Daoy (cell line): ENCODE measurements around the gene CAST. TPM values are rescaled to one million over a fixed set of nuclear protein-coding genes. Genes with fewer than 3 reads are reported as not detected.
"Not testable (repeated sequence)": the region's sequence is repeated elsewhere in the genome, so short reads cannot be mapped to it uniquely, and the experiment has no call there.

ENCODE experiments used
- DNase-seq: peaks from one replicate; pipeline ENCODE4 v3.0.0-alpha.2; 2015; ENCODE audit warnings: low read depth
- total RNA-seq: library from RNA; depleted of rRNA; stranded (reverse); fragments of >200 nt; shearing (Covaris generic); gene quantifications from 2 replicates; pipeline ENCODE4 v1.2.3, GENCODE V29; 2014

Gene CAST
- total RNA-seq, 1 experiment from 2014 or later: 124 TPM

DNA sequence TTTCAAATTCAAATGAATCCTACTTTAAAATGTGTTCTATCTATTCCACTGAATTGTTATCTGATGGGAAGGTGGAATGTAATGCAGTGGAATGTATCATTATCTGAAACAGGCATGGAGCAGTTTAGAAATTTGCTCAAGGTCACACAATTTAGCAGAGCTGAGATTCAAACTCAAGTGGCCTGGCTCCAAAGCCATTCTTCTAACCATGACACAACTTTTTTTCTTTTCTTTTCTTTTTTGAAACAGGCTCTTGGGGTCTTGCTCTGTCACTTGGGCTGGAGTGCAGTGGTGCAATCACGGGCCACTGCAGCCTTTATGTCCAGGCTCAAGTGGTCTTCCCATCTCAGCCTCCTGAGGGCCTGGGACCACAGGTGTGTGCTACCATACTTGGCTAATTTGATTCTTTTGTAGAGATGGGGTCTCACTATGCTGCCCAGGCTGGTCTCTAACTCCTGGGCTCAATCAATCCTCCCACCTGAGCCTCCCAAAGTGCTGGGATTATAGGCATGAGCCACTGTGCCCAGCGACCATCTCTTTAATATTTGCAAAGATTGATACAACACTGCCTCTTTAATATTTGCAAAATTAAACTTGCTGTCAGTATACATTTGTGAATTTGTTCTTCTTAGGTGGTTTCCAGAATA is 50.0 kb downstream of the CAST start:
- no peak for DNase-seq

DNA sequence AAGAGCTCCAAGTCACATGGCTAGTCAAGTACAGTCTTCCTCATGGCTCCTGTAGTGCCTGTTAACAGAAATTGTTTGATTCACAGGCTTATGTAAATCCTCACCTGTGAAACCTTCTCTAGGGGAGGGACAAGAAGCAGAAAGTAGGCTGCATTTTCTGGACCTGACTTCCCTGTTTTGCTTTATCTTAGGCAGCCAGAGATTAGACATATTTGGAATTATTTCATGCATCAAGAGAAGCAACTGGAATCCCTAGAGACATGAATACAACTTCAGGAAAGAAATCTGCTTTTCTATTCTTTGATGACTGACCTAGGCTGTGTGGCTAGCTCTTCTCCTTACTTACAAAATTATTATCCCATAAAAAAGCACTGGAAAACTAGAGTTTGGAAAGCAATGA is 52.3 kb downstream of the CAST start:
- no peak for DNase-seq

DNA sequence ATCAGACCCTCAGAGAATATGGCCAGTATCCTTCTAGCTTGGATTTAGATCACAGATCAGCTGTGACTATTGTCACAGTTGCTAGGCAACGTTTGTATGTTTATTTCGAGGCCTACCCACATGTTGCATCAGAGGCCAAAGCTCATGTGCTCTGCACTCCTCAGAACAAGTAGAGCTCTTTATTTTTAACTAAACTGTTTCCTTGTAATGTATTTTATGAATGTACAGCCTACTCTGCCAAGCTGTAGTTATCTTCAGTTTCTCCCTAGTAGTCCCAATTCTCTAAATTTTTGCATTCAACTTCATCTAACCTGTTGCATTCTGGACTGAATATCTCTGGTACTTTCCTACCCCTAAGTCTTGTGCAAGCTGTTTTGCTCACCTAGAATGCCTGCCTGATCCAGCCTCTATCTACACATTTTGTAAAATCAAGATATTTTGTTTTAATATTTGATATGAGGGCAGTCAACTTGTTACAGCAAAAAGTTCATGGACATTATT is 52.8 kb downstream of the CAST start:
- peak; percentile 52 for DNase-seq

- no peak for DNase-seq
Measured at GRCh38 chr5:96716007-96716406, 53.8 kb downstream of the CAST start.

DNA sequence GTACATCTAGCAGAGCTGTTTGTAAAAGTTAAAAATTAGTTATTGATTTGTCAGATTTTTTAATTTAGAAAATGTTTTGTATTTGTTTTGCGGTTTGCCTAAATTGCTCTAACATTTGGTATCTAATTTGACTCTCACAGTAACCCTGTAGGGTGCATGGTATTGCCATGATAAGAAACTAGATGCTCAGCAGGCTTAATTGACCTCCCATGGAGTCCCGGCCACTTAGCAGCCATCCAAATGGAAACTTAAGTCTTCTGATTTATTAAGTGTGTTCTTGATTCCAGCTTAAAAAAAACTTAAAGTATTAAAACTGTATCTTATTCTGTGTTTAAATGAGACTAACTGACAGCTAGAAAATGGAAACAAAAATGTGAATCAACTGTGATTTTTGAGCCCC is 54.5 kb downstream of the CAST start:
- no peak for DNase-seq

GRCh38 chr5:96717874-96718273 is 55.7 kb downstream of the CAST start:
- no peak for DNase-seq

DNA sequence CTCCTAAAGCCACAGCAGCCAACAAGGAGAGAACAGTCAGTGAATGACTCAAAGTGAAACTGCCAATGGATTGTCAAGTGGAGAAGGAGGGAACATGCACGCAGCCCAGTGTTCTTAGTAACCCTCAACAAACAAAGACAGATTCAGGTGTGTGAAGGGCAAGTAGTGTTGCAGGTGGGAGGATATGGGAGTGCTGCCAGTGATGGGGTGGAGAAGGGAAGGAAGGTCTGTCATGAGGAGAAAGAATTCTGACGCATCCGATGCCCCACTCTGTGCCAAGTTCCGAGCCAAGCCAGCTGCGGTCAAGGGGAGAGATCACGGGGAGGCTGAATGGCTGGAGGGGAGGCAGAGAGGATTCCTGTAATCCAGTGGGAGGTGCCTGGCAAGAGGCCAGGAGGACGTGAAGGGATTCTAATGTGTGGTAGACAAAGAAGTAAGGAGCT is 56.5 kb downstream of the CAST start:
- peak; percentile 49 for DNase-seq

- no peak for DNase-seq
Measured at GRCh38 chr5:96720408-96720807, 58.2 kb downstream of the CAST start.

DNA sequence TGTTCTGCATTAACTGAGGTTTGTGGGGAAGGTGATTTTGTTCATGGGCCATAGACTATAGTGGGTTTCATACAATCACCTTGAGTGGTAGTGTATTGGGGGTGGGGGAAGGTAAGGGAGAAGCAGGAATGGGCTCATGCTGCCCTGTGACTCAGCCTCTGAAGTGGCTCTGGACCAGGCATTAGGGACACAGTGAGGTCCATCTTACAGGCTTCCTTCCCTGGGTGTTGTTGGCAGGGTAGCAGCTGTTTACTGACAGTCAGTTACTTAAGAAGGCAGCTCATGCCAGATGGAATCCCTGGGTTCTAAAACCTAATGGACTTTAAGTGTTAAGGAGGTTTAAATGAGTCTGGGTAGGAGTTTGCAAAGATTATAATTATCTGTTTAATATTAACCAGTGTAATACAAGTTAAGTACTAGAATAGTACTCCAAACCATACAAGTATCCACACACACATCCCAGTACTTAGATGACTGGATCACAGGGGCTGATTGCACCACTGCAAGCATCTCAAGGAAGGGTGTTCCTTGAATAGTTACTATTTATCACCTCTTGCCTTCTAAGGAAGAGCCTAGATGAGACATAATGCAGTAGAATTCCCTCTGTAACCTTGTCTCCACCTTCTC is 59.3 kb downstream of the CAST start:
- no peak for DNase-seq

- no peak for DNase-seq
Measured at GRCh38 chr5:96725257-96725656, 63.1 kb downstream of the CAST start.

GRCh38 chr5:96726802-96727201 is 64.6 kb downstream of the CAST start:
- no peak for DNase-seq

GRCh38 chr5:96729156-96729555 is 67.0 kb downstream of the CAST start:
- no peak for DNase-seq

GRCh38 chr5:96730586-96730985 is 68.4 kb downstream of the CAST start:
- no peak for DNase-seq

DNA sequence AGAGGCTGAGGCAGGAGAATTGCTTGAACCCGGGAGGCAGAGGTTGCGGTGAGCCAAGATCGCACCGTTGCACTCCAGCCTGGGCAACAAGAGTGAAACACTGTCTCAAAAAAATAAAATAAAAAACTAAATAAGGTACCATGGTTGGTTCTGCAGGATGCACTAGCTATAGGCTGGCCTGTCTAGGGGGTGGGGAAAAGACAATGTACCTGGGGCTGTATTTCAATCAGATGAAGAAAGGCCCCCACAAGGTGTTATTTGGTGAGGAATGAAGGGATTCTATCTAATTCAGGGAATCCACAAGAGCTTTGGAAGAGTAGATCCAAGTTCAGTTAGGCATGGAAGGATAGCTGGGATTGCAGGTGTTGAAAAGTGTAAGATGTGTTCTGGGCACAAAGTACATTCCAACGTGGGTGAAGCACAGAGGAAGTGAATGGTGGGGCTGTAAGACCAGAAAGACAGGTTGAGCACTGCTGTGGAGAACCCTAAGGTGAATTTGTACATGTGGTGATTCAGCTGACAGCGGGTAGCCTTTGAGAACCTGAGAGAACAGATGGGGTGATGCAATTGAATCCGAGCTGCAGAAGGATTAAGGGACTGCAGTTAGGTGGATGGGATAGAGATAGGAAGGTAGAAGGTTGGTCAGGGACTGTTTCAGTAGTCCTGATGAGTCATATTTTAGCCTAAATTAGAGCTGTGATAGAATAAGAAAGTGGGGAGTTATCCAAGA is 71.8 kb downstream of the CAST start:
- DNase-seq: no peak

- DNase-seq: peak; percentile 40
Measured at GRCh38 chr5:96734871-96735325, 72.7 kb downstream of the CAST start.

DNA sequence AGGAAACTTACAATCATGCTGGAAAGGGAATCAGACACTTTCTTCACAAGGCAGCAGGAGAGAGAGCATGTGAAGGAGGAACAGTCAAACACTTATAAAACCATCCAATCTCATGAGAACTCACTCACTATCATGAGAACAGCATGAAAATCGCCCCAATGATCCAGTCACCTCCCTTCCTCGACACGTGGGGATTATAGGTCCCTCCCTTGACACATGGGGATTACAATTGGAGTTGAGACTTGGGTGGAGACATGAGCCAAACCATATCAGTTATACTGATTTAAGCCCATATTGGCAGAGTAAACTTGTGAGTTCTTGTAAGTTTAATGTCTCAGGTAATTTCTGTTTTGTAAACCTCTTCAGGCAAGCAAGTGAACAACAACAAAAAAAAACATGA is 74.8 kb downstream of the CAST start:
- DNase-seq: no peak

- DNase-seq: no peak
Measured at GRCh38 chr5:96741106-96741505, 78.9 kb downstream of the CAST start.

- DNase-seq: no peak
Measured at GRCh38 chr5:96741891-96742309, 79.7 kb downstream of the CAST start.

DNA sequence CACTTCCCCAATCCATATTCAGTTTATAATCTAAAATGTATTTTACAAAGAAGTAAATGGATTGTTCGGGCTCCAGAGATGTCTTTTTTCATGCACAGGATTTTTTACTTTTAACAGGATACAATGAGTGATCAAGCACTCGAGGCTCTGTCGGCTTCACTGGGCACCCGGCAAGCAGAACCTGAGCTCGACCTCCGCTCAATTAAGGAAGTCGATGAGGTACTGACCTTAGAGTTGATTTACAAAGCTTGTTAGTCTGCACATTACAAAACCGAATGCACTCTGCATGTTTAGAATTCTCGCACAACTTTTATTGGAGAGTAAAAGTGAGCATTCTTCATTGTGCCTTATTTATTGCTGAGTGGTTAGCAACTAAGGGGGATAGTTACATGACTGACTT is 80.4 kb downstream of the CAST start:
- no peak for DNase-seq

- peak; percentile 33 for DNase-seq
Measured at GRCh38 chr5:96743065-96743768, 81.0 kb downstream of the CAST start.

- no peak for DNase-seq
Measured at GRCh38 chr5:96743805-96744204, 81.6 kb downstream of the CAST start.

DNA sequence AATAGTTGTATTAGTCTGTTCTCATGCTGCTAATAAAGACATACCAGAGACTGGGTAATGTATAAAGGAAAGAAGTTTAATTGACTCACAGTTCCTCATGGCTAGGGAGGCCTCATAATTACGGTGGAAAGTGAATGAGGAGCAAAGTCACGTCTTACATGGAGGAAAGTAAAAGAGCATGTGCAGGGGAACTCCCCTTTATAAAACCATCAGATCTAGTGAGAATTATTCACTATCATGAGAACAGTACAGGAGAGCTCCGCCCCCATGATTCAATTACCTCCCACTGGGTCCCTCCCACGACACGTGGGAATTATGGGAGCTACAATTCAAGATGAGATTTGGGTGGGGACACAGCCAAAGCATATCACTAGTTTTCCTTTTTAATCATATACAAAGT is 82.0 kb downstream of the CAST start:
- not testable (repeated sequence) for DNase-seq
